ENCODE measurements around the gene CAPN8.

CAPN8 gene

DNA sequence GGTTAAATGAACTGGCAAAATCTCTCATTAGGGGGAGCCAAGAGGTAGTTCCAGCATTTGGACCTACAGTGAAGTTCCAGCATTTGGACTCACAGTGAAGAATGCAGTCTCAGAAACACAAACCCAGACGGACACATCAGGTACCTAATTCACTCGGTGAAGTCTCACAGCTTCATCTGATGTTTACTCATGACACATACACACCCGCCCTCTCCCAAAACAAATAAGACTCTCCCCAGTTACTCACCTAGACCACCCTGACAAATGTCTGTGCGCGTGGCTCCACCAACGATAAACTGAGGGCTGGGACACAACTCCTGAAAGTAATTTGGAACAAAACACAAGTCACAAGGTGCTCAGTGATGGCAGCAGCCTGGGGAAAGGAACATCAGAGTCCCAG is 11.4 kb downstream of the CAPN8 start:
- no peak for DNase-seq (ENCODE audit: low read depth, low spot score)

DNA sequence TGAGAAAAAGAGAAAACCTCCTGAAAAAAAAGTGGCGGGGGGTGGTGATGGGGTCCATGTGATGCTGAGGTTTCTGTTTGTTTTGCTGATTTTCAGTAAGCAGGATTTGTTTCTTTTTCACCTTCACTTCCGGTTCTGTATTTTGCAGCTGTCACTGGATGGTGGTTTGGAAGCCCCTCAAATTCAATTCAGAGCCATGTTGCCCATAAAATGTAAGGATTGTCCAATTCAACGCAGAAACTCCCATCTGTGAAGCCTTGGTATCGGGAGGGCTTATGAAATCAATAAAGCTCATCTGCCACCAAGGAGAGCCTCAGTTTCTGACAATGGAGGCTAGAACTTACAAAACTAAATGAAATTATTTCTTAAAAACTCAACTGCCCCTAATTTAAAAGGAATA is 12.1 kb downstream of the CAPN8 start:
- no peak for DNase-seq (ENCODE audit: low read depth, low spot score)

DNA sequence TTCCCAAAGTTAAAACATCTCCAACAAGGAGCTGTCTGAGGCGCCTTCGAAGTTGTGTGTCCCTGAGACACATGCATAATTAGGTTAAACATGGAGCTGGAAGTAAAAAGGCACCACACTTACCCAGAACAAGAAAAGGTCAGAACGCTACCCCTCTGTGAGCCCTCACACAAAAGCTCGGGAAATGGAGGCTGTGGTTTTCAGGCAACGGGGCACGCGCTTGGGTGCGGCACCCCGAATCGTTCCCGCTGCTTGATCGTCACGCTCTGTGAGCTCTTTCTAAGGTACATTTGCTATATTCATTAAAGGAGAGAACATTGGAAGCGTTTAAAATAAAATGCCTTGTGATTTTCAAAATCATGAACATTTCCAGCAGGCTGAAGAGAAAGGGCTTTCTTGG is 12.5 kb downstream of the CAPN8 start:
- no peak for DNase-seq (ENCODE audit: low read depth, low spot score)

DNA sequence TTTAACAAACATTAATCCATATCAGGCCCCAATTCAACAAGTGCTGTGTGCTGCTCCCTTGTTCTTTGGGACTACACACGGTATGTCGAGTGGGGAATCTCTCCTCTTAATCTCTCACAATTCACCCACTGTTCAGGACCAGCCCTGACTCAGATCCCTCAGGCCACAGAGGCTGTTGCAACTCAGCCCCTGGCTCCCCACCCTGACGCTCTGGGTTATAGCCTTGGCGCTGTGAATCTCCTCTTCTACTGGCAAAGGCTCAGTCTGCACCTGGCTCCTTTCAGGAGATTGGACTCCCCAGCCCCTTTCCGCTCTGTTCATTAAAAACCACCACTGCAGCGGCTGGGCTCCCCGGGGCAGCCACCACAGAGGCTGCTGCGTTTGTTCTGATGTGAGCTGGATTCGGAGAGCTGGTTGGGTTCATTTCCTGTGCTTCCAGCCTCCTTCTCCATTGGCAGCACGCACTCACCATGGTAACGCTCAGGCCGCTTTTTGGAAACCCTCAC is 13.0 kb downstream of the CAPN8 start:
- no peak for DNase-seq (ENCODE audit: low read depth, low spot score)

GRCh38 chr1:223651291-223651991 is 14.1 kb downstream of the CAPN8 start:
- no peak for DNase-seq (ENCODE audit: low read depth, low spot score)

- no peak for DNase-seq (ENCODE audit: low read depth, low spot score)
These were observed 15.0 kb downstream of the CAPN8 start for GRCh38 chr1:223650465-223650864.

- no peak for DNase-seq (ENCODE audit: low read depth, low spot score)
These were observed 16.3 kb downstream of the CAPN8 start for GRCh38 chr1:223649222-223649621.

- no peak for DNase-seq (ENCODE audit: low read depth, low spot score)
These were observed 18.3 kb downstream of the CAPN8 start for GRCh38 chr1:223647249-223647648.

DNA sequence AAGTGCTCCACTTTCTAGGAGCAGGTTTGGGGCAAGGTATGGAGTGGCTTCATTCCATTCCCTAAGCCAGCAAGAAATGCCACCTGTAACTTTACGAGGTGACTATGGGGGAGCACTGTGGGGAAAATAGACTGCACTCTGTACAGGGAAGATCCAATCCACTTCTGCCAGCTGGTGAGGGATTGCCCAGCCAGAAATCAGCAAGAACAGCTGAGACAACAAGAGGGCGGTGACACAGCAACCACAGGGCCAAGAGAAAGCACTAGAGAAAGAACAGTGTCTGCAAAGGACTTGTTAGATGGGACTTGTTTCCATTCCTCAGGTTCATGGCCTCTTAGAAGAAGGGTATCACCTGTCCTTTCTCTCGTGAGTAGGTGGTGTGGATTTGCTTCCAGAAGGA is 19.6 kb downstream of the CAPN8 start:
- no peak for DNase-seq (ENCODE audit: low read depth, low spot score)

- no peak for DNase-seq (ENCODE audit: low read depth, low spot score)
These were observed 23.3 kb downstream of the CAPN8 start for GRCh38 chr1:223642237-223642636.

DNA sequence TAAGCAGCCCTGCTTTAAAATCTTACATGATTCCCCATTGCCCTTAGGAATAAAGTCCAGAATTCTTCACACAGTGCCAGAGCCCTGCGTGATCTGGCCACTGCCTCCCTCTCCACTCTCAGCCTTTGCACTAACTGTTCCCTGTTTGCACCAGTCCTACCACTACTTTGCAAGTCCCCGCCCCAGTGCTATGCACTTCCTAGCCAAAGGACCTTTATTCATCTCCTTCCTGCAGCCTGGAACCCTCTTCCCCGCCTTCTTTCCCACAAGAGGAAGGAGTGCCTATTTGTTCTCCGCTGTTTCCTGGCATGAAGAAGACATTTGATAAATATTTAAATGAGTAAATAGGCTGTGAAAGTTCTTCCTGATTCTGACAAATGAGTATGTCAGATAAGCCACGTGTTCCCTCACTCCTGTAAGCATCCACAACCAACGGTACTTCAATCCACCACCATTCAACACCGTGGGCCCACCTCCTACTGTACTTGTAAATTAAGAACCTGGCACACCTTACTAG is 23.9 kb downstream of the CAPN8 start:
- DNase-seq (ENCODE audit: low read depth, low spot score) = no peak

DNA sequence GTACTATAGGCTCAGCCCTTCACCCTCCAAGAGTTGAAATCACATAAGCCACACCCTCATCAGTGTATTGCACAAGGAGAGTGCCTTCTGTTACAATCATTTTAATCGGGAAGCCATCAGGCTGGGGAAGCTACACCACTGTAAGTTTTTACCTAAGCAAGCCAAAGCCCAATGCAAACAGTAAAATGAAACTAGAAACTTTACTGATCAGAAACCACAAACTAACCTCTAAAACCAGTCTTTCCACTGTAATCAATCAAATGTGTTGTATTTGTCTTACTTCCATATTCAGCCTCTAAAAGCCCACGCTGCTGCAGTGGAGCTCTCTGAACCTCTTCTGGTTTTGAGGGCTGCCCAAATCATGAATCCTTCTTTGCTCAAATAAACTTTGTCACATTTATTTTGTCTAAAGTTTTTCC is 26.2 kb downstream of the CAPN8 start:
- no peak for DNase-seq (ENCODE audit: low read depth, low spot score)

- no peak for DNase-seq (ENCODE audit: low read depth, low spot score)
These were observed 30.3 kb downstream of the CAPN8 start for GRCh38 chr1:223635236-223635635.

DNA sequence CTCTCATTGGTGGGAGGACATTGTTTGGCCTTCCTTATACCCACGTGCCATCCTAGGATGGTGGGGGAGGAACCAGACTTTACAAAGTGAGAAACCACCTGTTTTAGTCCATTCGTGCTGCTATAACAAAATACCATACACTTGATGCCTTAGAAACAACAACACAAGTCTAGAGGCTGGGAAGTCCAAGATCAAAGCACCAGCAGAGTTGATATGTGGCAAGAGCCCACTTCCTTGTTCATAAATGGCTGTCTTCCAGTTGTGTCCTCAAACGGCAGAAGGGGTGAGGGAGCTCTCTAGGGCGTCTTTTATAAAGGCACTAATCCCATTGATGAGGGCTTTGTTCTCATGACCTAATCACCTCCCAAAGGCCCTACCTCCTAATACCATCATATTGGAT is 31.1 kb downstream of the CAPN8 start:
- no peak for DNase-seq (ENCODE audit: low read depth, low spot score)

DNA sequence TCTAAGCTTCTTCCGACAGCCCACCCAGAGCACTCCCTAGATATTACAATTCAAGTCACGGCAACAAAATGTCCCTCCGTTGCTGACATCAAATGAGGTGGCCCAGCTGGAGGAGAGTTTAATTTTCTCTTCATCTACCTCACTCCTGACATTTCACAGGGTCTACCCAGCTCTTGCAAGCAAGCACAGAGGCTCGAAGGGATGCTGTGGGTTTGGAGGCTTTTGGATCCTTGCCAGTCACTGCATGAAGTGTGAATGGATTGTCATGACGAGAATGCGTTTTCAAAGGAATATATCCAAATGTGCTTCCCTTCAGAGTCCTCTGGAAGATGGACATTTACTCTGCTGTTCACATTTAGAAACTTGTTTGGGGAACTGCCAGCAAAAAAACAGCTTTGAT is 33.5 kb downstream of the CAPN8 start:
- DNase-seq (ENCODE audit: low read depth, low spot score) = no peak

- no peak for DNase-seq (ENCODE audit: low read depth, low spot score)
These were observed 34.0 kb downstream of the CAPN8 start for GRCh38 chr1:223631473-223631872.

DNA sequence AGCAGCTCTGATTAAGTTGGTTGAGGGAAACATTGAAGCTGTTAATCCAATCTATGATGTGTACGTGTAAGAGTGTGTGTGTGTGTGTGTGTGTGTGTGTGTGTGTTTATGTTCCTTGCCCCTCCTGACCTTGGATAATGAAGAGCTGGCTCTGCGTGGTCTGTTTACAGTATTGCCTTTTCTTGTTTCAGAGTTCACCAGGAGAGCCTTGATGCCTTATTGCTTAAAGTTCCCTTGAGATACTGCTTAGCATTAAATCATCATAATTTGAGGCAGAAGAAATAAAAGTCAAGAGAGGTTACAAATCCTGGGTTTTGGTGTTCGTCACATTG is 36.4 kb downstream of the CAPN8 start:
- no peak for DNase-seq (ENCODE audit: low read depth, low spot score)

- DNase-seq (ENCODE audit: low read depth, low spot score) = no peak
These were observed 37.0 kb downstream of the CAPN8 start for GRCh38 chr1:223628233-223629125.

DNA sequence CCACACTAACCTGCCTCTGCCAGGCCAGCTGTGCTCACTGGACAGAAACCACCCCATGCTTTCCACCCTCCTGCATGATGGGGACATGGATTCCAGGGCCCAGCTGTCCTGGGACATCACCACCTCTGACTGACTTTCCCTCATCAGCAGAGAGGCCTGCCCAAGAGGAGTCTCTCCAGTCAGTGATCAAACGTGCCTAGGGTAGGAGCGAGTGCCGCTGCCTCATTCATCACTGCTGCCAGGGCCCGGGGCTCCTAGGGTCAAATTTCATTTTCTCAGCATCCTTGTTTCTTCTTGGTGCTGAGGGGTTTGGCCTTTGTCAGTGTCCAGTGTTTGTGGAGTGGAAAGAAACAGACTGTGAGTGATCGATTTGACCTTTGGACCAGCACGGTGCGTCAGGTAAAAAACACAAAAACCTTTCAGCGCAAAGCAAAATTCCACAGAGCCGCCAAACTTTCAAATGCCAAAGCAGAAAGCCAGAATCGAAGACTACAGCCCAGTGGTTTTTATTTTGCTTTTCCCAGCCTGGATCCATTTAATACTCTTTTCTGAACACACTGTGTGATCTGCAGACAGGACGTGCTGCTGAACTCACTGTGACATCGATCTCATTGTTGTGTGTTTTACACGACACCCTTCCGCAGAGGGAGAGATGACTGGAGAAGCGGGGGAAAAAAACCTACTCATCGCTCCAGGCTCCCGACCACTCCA is 43.2 kb downstream of the CAPN8 start:
- DNase-seq (ENCODE audit: low read depth, low spot score) = no peak

DNA sequence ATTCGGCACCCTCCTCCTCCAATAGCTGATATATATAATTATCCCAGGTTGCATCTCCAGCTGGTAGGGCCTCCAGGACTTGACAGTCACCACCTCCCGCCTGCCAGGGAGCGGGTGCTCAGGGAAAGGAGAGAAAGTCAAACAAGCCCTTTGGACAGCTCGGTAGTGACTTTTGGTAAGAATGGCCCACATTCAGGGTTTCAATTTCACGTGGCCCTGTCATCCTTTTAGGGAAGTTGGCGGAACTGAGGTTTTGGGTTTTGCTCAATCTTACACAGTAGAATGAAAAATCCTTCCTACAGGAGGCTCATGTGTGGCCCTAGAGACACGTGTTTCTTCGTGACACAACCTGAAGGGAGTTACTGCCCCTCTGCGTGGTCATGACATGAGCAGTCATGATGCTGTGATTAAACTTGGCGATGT is 44.2 kb downstream of the CAPN8 start:
- no peak for DNase-seq (ENCODE audit: low read depth, low spot score)

GRCh38 chr1:223620297-223620897 is 45.1 kb downstream of the CAPN8 start:
- no peak for DNase-seq (ENCODE audit: low read depth, low spot score)

DNA sequence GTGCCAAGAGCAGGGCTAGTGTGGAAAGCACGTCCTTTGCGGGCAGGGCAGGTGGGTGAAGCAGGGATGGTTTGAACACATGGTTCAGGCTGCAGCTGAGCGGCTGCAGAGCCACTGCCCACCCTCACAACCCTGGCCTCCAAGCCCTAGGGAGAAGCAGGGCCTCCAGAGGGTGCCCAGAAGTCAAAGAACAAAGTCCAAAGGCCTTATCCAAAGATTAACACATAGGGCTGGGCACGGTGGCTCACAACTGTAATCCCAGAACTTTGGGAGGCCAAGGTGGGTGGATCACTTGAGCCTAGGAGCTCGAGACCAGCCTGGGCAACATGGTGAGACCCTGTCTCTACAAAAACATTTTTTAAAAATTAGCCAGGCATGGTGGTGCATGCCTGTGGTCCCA is 46.8 kb downstream of the CAPN8 start:
- DNase-seq (ENCODE audit: low read depth, low spot score) = no peak
